Suprapubic skin (tissue), 4 donors: ENCODE results near the gene TLL1. TPM values are rescaled to one million over a fixed set of nuclear protein-coding genes. Genes with fewer than 3 reads are reported as not detected.

Experiments
- DNase-seq, 2 donors: peaks; one replicate each; pipeline ENCODE4 v3.0.0-alpha.2; 2019; ENCODE audit warnings: low spot score in 2 of 2
- H3K27ac ChIP-seq: fragments of 200-600 bp; sonication (generic); one replicate; pipeline ENCODE4 v1.5.1; 2019
- H3K27me3 ChIP-seq: fragments of 200-600 bp; sonication (generic); one replicate; pipeline ENCODE4 v1.5.1; 2019
- H3K36me3 ChIP-seq: fragments of 200-600 bp; sonication (generic); one replicate; pipeline ENCODE4 v1.5.1; 2019
- H3K4me1 ChIP-seq: fragments of 200-600 bp; sonication (generic); one replicate; pipeline ENCODE4 v1.5.1; 2019
- H3K4me3 ChIP-seq: fragments of 200-600 bp; sonication (generic); one replicate; pipeline ENCODE4 v1.5.1; 2019; ENCODE audit warnings: mild to moderate bottlenecking
- H3K9me3 ChIP-seq: fragments of 200-600 bp; sonication (generic); one replicate; pipeline ENCODE4 v1.5.1; 2019
- CTCF ChIP-seq, 2 donors: fragments of 200-600 bp in 1 of 2; fragments of 450-650 bp in 1 of 2; sonication (generic) in 1 of 2; IDR thresholded peaks; one replicate each; pipeline ENCODE4 v1.5.1; 2016 to 2019; ENCODE audit warnings: antibody characterized with exemption in 2 of 2, mild to moderate bottlenecking in 1 of 2, moderate library complexity in 1 of 2
- EP300 ChIP-seq: sonication (generic); formaldehyde crosslinking; IDR thresholded peaks from one replicate; pipeline ENCODE4 v1.6.1; 2017; ENCODE audit warnings: antibody characterized with exemption
- POLR2A ChIP-seq, 2 donors: fragments of 450-650 bp; IDR thresholded peaks; one replicate each; pipeline ENCODE4 v1.6.1; 2017; ENCODE audit warnings: antibody characterized with exemption in 2 of 2, mild to moderate bottlenecking in 2 of 2, moderate library complexity in 2 of 2
- POLR2AphosphoS5 ChIP-seq, 3 donors: sonication (generic); formaldehyde crosslinking; IDR thresholded peaks; one replicate each; pipeline ENCODE4 v1.6.1; 2017; ENCODE audit warnings: antibody characterized with exemption in 3 of 3
- WGBS: methylation state at CpG from one replicate; pipeline ENCODE4 v1.1.5; 2018; 5-methylcytosine and 5-hydroxymethylcytosine counted together
- total RNA-seq, 4 donors: library from RNA; depleted of rRNA; stranded (reverse); fragments of >200 nt; gene quantifications; one replicate each; pipeline ENCODE4 v1.1.0, GENCODE V29; 2016

The TLL1 gene
- total RNA-seq, 4 donors from 2014 or later: 6.4 to 12.9 (median 8.6) TPM

GRCh38 chr4:166073783-166074182 is 200.7 kb downstream of the TLL1 start:
- no peaks in the 10 kb centered on the region for H3K4me1 ChIP-seq
- no peak for DNase-seq
- H3K9me3 ChIP-seq: no peaks in the 10 kb centered on the region
- no peaks in the 10 kb centered on the region for H3K27me3 ChIP-seq
- no peaks in the 10 kb centered on the region for H3K36me3 ChIP-seq
- H3K4me3 ChIP-seq: no peak overlapping the region
- no peak for TF ChIP-seq EP300
- TF ChIP-seq POLR2AphosphoS5 (IDR thresholded peaks at IDR 0.05): no peak
- no peak for TF ChIP-seq POLR2A (IDR thresholded peaks at IDR 0.05)
- no peak for TF ChIP-seq CTCF (IDR thresholded peaks at IDR 0.05)
- 92% methylated on average over 6 of the region's 6 CpGs for WGBS
- no peak overlapping the region for H3K27ac ChIP-seq

GRCh38 chr4:166075599-166075998 is 202.6 kb downstream of the TLL1 start:
- H3K36me3 ChIP-seq: no peaks in the 10 kb centered on the region
- no peak for TF ChIP-seq CTCF (IDR thresholded peaks at IDR 0.05)
- TF ChIP-seq EP300: no peak
- no peak for TF ChIP-seq POLR2A (IDR thresholded peaks at IDR 0.05)
- no peak for TF ChIP-seq POLR2AphosphoS5 (IDR thresholded peaks at IDR 0.05)
- WGBS: 59% methylated on average over 1 of the region's 1 CpG
- H3K9me3 ChIP-seq: no peaks in the 10 kb centered on the region
- DNase-seq: no peak
- H3K27me3 ChIP-seq: no peaks in the 10 kb centered on the region
- no peak overlapping the region for H3K4me3 ChIP-seq
- H3K4me1 ChIP-seq: no peaks in the 10 kb centered on the region
- no peak overlapping the region for H3K27ac ChIP-seq

DNA sequence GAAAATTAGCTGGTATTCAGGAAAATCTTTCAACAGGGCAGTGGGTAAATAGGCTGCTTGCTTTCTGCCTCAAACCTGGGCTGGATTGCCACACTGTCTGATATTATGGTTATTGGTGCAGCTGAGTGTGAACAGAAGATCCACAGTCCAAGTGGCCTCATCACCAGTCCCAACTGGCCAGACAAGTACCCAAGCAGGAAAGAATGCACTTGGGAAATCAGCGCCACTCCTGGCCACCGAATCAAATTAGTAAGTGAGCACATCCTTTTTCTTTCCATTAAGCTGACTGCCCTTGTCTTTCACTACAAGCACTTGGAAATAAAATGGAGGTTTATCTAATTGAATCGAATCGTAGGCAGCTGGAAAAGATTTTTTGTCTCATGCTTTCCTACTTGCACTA is 204.7 kb downstream of the TLL1 start:
- TF ChIP-seq EP300 (no peak), POLR2A (IDR thresholded peaks at IDR 0.05) (no peak), CTCF (IDR thresholded peaks at IDR 0.05) (no peak), POLR2AphosphoS5 (IDR thresholded peaks at IDR 0.05) (no peak)
- H3K9me3 ChIP-seq: no peaks in the 10 kb centered on the region
- H3K27ac ChIP-seq: no peak overlapping the region
- WGBS: 90% methylated on average over 4 of the region's 4 CpGs
- DNase-seq: no peak
- H3K27me3 ChIP-seq: no peaks in the 10 kb centered on the region
- no peaks in the 10 kb centered on the region for H3K36me3 ChIP-seq
- H3K4me3 ChIP-seq: no peak overlapping the region
- H3K4me1 ChIP-seq: no peaks in the 10 kb centered on the region

GRCh38 chr4:166078383-166078782 is 205.3 kb downstream of the TLL1 start:
- DNase-seq: no peak
- no peaks in the 10 kb centered on the region for H3K9me3 ChIP-seq
- no peak overlapping the region for H3K4me3 ChIP-seq
- no peaks in the 10 kb centered on the region for H3K36me3 ChIP-seq
- WGBS: 95% methylated on average over 3 of the region's 3 CpGs
- no peak overlapping the region for H3K27ac ChIP-seq
- TF ChIP-seq POLR2AphosphoS5 (IDR thresholded peaks at IDR 0.05) (no peak), POLR2A (IDR thresholded peaks at IDR 0.05) (no peak), CTCF (IDR thresholded peaks at IDR 0.05) (no peak), EP300 (no peak)
- no peaks in the 10 kb centered on the region for H3K27me3 ChIP-seq
- no peaks in the 10 kb centered on the region for H3K4me1 ChIP-seq

- TF ChIP-seq EP300 (no peak), POLR2A (IDR thresholded peaks at IDR 0.05) (no peak), CTCF (IDR thresholded peaks at IDR 0.05) (no peak), POLR2AphosphoS5 (IDR thresholded peaks at IDR 0.05) (no peak)
- no peaks in the 10 kb centered on the region for H3K27me3 ChIP-seq
- 85% methylated on average over 2 of the region's 2 CpGs for WGBS
- H3K27ac ChIP-seq: no peak overlapping the region
- no peak for DNase-seq
- H3K36me3 ChIP-seq: no peaks in the 10 kb centered on the region
- H3K4me1 ChIP-seq: no peaks in the 10 kb centered on the region
- H3K4me3 ChIP-seq: no peak overlapping the region
- H3K9me3 ChIP-seq: no peaks in the 10 kb centered on the region
Observed at GRCh38 chr4:166078955-166079354, 205.9 kb downstream of the TLL1 start.
